Lower lobe of right lung (tissue), 2 donors: ENCODE data around the gene INPP4B. TPM values are rescaled to one million over a fixed set of nuclear protein-coding genes. Genes with fewer than 3 reads are reported as not detected.

Experiments used
- ATAC-seq, 2 donors: fragments of 200-7000 bp; cut with Tn5 transposase; one replicate each; pipeline ENCODE4 v1.9.1; 2020 to 2022; ENCODE audit warnings: mild to moderate bottlenecking in 2 of 2, moderate library complexity in 2 of 2
- DNase-seq: peaks from one replicate; pipeline ENCODE4 v3.0.0-alpha.2; 2020
- H3K27ac ChIP-seq: fragments of 200-600 bp; one replicate; pipeline ENCODE4 v1.8.0; 2022
- H3K27me3 ChIP-seq: fragments of 200-600 bp; one replicate; pipeline ENCODE4 v1.8.0; 2022; ENCODE audit warnings: low read depth
- H3K36me3 ChIP-seq: fragments of 200-600 bp; one replicate; pipeline ENCODE4 v1.8.0; 2022; ENCODE audit warnings: mild to moderate bottlenecking
- H3K4me1 ChIP-seq: fragments of 200-600 bp; one replicate; pipeline ENCODE4 v1.8.0; 2022
- H3K4me3 ChIP-seq: fragments of 200-600 bp; one replicate; pipeline ENCODE4 v1.8.0; 2022; ENCODE audit warnings: mild to moderate bottlenecking
- H3K9me3 ChIP-seq: fragments of 200-600 bp; one replicate; pipeline ENCODE4 v1.8.0; 2022
- CTCF ChIP-seq: fragments of 200-600 bp; IDR thresholded peaks from one replicate; pipeline ENCODE4 v1.8.0; 2022; ENCODE audit warnings: antibody characterized with exemption, mild to moderate bottlenecking
- intact Hi-C: fragments of 100-400 bp; cut with DNase I; formaldehyde crosslinking; loops from one replicate; pipeline ENCODE4 v1.11.0; 2022
- total RNA-seq: library from RNA; stranded (reverse); fragmentation: NEBNext Ultra II Directional; extraction: Animal tissue kit (Norgen Biotek cat#: 25700); gene quantifications from one replicate; pipeline ENCODE4 v1.2.1, GENCODE V29; 2021
- donor health status: DM: no; HTN: yes; CAD: no; lungs with severe emphysema.

Gene INPP4B
- total RNA-seq, 1 donor from 2014 or later: 12.1 TPM

GRCh38 chr4:142698552-142698951 is 147.5 kb downstream of the INPP4B start:
- no peak for TF ChIP-seq CTCF
- Histone ChIP-seq H3K36me3 (no peaks in the 10 kb centered on the region), H3K4me3 (no peak overlapping the region), H3K27ac (no peak overlapping the region), H3K4me1 (no peaks in the 10 kb centered on the region), H3K9me3 (no peaks in the 10 kb centered on the region), H3K27me3 (no peaks in the 10 kb centered on the region)
- ATAC-seq (no peak), DNase-seq (no peak)
- intact Hi-C loops: no loop called here

- Histone ChIP-seq H3K27ac (no peak overlapping the region), H3K36me3 (no peaks in the 10 kb centered on the region), H3K9me3 (no peaks in the 10 kb centered on the region), H3K4me1 (no peaks in the 10 kb centered on the region), H3K27me3 (no peaks in the 10 kb centered on the region), H3K4me3 (no peak overlapping the region)
- no peak for ATAC-seq
- intact Hi-C loops: no loop called here
- no peak for DNase-seq
- TF ChIP-seq CTCF: no peak
Observed at GRCh38 chr4:142697928-142698327, 148.2 kb downstream of the INPP4B start.

DNA sequence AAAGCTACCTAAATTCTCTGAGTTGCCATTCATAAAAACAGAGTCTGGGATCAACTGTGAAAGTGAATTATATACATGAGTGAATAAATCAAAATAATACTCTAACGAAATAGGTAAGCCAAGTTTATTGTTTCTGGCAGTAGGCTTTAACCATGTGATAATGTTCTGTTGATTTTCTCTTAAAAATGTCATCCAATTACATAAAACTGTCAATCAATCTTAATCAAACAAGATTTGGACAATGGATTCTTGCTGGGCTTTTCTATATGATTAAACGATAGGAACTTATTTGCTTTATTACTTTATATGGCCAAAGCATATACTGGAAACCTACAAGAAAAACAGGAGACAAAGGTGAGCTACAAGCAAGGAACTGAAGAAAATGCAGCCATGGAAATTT is 148.8 kb downstream of the INPP4B start:
- H3K9me3 ChIP-seq: no peaks in the 10 kb centered on the region
- H3K27me3 ChIP-seq: no peaks in the 10 kb centered on the region
- no peaks in the 10 kb centered on the region for H3K4me1 ChIP-seq
- no peak for TF ChIP-seq CTCF
- no peak overlapping the region for H3K27ac ChIP-seq
- intact Hi-C loops: no loop called here
- ATAC-seq (no peak), DNase-seq (no peak)
- no peak overlapping the region for H3K4me3 ChIP-seq
- no peaks in the 10 kb centered on the region for H3K36me3 ChIP-seq

DNA sequence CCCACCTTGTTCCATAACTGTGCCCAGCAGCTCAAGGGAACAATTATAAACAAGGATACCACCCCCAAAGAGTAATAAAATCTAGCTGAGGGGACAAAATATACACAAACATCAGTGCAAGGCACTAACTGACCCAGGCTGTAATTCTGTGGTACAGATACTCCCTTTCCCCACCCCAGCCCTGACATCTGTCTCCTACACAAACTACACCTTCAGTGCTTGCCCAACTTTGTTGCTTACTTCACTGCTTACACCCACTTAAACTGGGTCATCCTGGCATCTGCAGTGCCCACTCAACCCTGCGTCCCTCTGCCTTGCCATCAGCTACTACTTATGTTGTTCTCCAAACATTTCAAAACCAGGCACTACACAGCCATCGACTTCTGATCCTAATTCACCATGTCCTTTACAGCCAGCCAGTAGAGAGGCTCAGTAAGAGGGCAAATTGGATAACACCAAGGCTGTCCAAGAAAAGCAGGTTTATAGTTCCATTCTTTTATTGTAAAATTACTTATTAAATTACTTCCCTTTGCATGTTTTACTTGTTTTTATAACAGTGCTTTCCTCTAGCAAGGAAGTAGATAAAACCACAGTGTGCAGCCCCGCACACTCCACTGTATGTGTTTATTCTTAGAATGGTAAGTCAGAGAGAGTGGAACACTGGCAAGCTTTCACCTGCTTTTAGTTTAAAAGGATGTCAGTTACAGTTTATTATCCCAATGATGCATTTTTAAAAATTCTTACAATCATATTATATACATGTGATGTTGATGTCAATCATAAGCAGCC is 149.6 kb downstream of the INPP4B start:
- no peak overlapping the region for H3K4me3 ChIP-seq
- H3K4me1 ChIP-seq: no peaks in the 10 kb centered on the region
- no peak overlapping the region for H3K27ac ChIP-seq
- intact Hi-C loops: no loop called here
- H3K27me3 ChIP-seq: no peaks in the 10 kb centered on the region
- DNase-seq (no peak), ATAC-seq (no peak)
- TF ChIP-seq CTCF: no peak
- no peaks in the 10 kb centered on the region for H3K36me3 ChIP-seq
- no peaks in the 10 kb centered on the region for H3K9me3 ChIP-seq

DNA sequence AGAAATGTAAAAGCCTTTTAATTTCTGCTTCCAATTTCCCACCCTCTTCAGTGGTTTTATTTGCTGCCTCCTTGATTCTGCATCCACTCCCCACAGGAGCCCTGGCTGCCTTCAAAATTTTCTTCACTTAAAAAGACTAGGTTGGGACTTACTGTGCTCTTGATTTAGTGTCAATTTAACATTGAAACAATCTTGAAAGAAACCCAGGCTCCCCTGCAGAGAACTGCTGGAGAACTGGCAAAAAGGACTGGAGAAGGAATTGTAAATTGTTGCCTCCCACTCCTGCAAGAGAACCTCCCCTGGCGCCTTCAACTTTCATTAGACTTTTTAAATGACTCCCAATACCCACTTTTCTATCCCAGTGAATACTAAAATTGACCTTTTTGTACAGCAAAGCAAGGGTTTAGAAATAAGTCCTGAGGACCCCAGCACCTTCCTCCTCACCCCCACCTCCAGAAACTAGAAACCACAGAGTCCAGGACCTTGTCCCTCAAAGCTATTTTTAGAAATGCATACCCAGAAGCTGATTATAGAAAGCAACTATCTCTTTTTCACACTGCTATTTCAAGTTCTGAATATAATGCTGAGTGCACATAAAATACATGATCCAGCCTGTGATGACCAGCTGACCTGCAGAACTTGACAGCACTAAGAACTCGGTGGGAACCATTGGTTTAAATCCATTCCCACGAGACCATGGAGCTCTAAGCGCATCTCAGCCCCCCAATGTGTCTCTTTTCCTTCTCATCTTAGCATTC is 155.5 kb downstream of the INPP4B start:
- no peaks in the 10 kb centered on the region for H3K4me1 ChIP-seq
- ATAC-seq: no peak
- no peaks in the 10 kb centered on the region for H3K36me3 ChIP-seq
- DNase-seq: no peak
- H3K27ac ChIP-seq: no peak overlapping the region
- no peaks in the 10 kb centered on the region for H3K27me3 ChIP-seq
- intact Hi-C loops: no loop called here
- TF ChIP-seq CTCF: no peak
- H3K9me3 ChIP-seq: no peaks in the 10 kb centered on the region
- H3K4me3 ChIP-seq: no peak overlapping the region
